ENCODE data around the gene RNASEH1. TPM values are rescaled to one million over a fixed set of nuclear protein-coding genes. Genes with fewer than 3 reads are reported as not detected.

Gene RNASEH1
- total and polyA plus RNA-seq, 10 of the 15 experiments (the other 5 are each of a cell fraction or from before 2014, with no cell fraction given), result 18.2 to 68.5 (median 28.2) TPM

DNA sequence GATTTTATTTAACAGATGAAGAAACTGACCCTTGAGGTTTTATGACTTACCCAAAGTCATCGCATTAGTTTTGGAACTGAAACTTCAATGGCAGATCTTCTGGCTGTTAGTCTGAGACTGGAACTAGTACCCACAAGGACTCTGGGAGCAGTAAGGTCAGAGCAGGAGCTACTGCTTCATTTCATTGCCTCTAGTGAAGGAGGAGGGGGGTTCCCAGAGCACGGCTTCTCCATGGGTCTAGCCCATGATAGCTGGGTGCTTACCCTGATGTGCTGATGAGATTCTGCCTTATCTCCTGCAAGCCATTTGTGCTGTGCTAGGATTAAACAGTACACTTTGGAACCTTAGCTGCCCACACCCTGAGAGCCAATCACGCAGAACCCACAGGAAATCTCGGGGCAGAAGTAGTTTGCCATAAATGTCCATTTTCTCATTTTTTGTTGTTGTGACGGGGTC, 5.4 kb upstream of the RNASEH1 start (continued):
- TF ChIP-seq FOXM1 (IDR thresholded peaks at IDR 0.05; ENCODE audit: low read depth, low read length), result no peak
- TF ChIP-seq MLLT1 (IDR thresholded peaks at IDR 0.05), result no peak
- TF ChIP-seq KAT2A (conservative IDR thresholded peaks at IDR 0.05; ENCODE audit: control insufficient read depth, low read depth, low read length), result no peak
- no peak for TF ChIP-seq CHD4 (IDR thresholded peaks at IDR 0.05)
- no peak for TF ChIP-seq PBX3 (IDR thresholded peaks at IDR 0.05; ENCODE audit: insufficient replicate concordance, low read depth, low read length)
- TF ChIP-seq TBL1XR1 (IDR thresholded peaks at IDR 0.05; ENCODE audit: low read depth, low read length), result no peak
- no peak for TF ChIP-seq TCF7 (IDR thresholded peaks at IDR 0.05; ENCODE audit: borderline replicate concordance)
- TF ChIP-seq IKZF1 (conservative IDR thresholded peaks at IDR 0.05), result peak; percentile 53
- 0 out of 2 replicates have a peak, but pooled peaks have one; percentile 54 for TF ChIP-seq POLR2AphosphoS5 (IDR thresholded peaks at IDR 0.05; ENCODE audit: low read length)
- no peak for TF ChIP-seq NBN (IDR thresholded peaks at IDR 0.05)
- TF ChIP-seq SMARCA5 (IDR thresholded peaks at IDR 0.05), result no peak
- TF ChIP-seq CBX3 (IDR thresholded peaks at IDR 0.05; ENCODE audit: borderline replicate concordance, low read depth), result no peak
- TF ChIP-seq BACH1 (IDR thresholded peaks at IDR 0.05; ENCODE audit: borderline replicate concordance), result no peak
- no peak for TF ChIP-seq SIN3A (IDR thresholded peaks at IDR 0.05; ENCODE audit: low read depth, low read length)
- no peak for TF ChIP-seq SPI1 (IDR thresholded peaks at IDR 0.05; ENCODE audit: borderline replicate concordance, insufficient read depth, low read depth, low read length)
- TF ChIP-seq POLR2A (IDR thresholded peaks at IDR 0.05; ENCODE audit: low read depth, low read length), result peak; percentile 18; the same call in 1 of the 2 replicates
- TF ChIP-seq MXI1 (IDR thresholded peaks at IDR 0.05; ENCODE audit: low read depth, low read length), result no peak
- TF ChIP-seq, protein P1, sequence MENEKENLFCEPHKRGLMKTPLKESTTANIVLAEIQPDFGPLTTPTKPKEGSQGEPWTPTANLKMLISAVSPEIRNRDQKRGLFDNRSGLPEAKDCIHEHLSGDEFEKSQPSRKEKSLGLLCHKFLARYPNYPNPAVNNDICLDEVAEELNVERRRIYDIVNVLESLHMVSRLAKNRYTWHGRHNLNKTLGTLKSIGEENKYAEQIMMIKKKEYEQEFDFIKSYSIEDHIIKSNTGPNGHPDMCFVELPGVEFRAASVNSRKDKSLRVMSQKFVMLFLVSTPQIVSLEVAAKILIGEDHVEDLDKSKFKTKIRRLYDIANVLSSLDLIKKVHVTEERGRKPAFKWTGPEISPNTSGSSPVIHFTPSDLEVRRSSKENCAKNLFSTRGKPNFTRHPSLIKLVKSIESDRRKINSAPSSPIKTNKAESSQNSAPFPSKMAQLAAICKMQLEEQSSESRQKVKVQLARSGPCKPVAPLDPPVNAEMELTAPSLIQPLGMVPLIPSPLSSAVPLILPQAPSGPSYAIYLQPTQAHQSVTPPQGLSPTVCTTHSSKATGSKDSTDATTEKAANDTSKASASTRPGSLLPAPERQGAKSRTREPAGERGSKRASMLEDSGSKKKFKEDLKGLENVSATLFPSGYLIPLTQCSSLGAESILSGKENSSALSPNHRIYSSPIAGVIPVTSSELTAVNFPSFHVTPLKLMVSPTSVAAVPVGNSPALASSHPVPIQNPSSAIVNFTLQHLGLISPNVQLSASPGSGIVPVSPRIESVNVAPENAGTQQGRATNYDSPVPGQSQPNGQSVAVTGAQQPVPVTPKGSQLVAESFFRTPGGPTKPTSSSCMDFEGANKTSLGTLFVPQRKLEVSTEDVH (IDR thresholded peaks at IDR 0.05; ENCODE audit: low read depth, partially characterized antibody), result no peak
- no peak for TF ChIP-seq RBBP5 (conservative IDR thresholded peaks at IDR 0.05)
- no peak for TF ChIP-seq CHD2 (IDR thresholded peaks at IDR 0.05; ENCODE audit: borderline replicate concordance, low read depth, low read length)
- TF ChIP-seq YY1 (IDR thresholded peaks at IDR 0.05; ENCODE audit: low read depth, low read length), result peak; percentile 2; the same call in 1 of the 2 replicates
- no peak for TF ChIP-seq ZNF217 (IDR thresholded peaks at IDR 0.05)
- no peak for TF ChIP-seq GATAD2B (conservative IDR thresholded peaks at IDR 0.05; ENCODE audit: low read depth)
- no peak for TF ChIP-seq NR2C1 (IDR thresholded peaks at IDR 0.05)
- TF ChIP-seq SUPT20H (IDR thresholded peaks at IDR 0.05; ENCODE audit: borderline replicate concordance, control insufficient read depth, low read depth, low read length), result no peak
- no peak for TF ChIP-seq YBX1 (IDR thresholded peaks at IDR 0.05)
- TF ChIP-seq NFXL1 (IDR thresholded peaks at IDR 0.05; ENCODE audit: borderline replicate concordance), result no peak
- no peak for TF ChIP-seq JUND (IDR thresholded peaks at IDR 0.05; ENCODE audit: low read depth, low read length)
- peak; percentile 38; the same call in 1 of the 2 replicates for TF ChIP-seq RUNX3 (IDR thresholded peaks at IDR 0.05; ENCODE audit: low read length)
- no peak for TF ChIP-seq SMAD1 (IDR thresholded peaks at IDR 0.05; ENCODE audit: low read depth, partially characterized antibody)
- TF ChIP-seq RFX5 (IDR thresholded peaks at IDR 0.05; ENCODE audit: low read depth, low read length), result no peak
